ENCODE measurements around the gene ARHGEF37.
"Not testable (repeated sequence)": the region's sequence is repeated elsewhere in the genome, so short reads cannot be mapped to it uniquely, and the experiment has no call there.

- not testable (repeated sequence) for TF ChIP-seq EZH2 (IDR thresholded peaks at IDR 0.05; ENCODE audit: borderline replicate concordance, low read depth, low read length, poor library complexity, severe bottlenecking); CTCF (conservative IDR thresholded peaks at IDR 0.05; ENCODE audit: low read depth, low read length)
Measured at GRCh38 chr5:149535787-149536186, 45.5 kb upstream of the ARHGEF37 start.

All from A673 (cell line).